Panc1 (cell line): Measurements from ENCODE around the gene TEDC1. TPM values are rescaled to one million over a fixed set of nuclear protein-coding genes. Genes with fewer than 3 reads are reported as not detected.

ENCODE experiments used
- ATAC-seq: fragments of 200-7000 bp; cut with Tn5 transposase; 2 replicates; pipeline ENCODE4 v1.9.1; 2020; ENCODE audit warnings: mild to moderate bottlenecking, moderate library complexity
- BruUV-seq: library from RNA; stranded (reverse); fragments of 400-500 nt; replicated peaks from 2 replicates; lab custom pipeline; 2021; lab: Mats Ljungman, UMichigan
- CTCF ChIA-PET: fragments of 300-600 bp; sonication (Branson Sonifier 250); formaldehyde crosslinking; loops from one replicate; lab custom pipeline; 2022; ENCODE audit warnings: antibody characterized with exemption; lab: Charles Lee
- POLR2A ChIA-PET: fragments of 300-600 bp; sonication (Branson Sonifier 250); formaldehyde crosslinking; loops from one replicate; lab custom pipeline; 2022; ENCODE audit warnings: antibody characterized with exemption; lab: Charles Lee
- DNase-seq: peaks from one replicate; pipeline ENCODE4 v3.0.0-alpha.2; 2010; ENCODE audit warnings: low read depth, low spot score
- H3K27ac ChIP-seq: 2 replicates; pipeline ENCODE4 v1.5.1; 2011; ENCODE audit warnings: mild to moderate bottlenecking, low read length, inconsistent platforms
- H3K27me3 ChIP-seq: fragments of 200-500 bp; sonication (Bioruptor generic); 2 replicates; pipeline ENCODE4 v1.6.0; 2014; ENCODE audit warnings: low read length, inconsistent platforms; ENCODE audit not compliant: control insufficient read depth, insufficient read depth
- H3K36me3 ChIP-seq: fragments of 200-500 bp; sonication (Bioruptor generic); 2 replicates; pipeline ENCODE4 v1.5.1; 2014; ENCODE audit warnings: inconsistent platforms, mild to moderate bottlenecking, low read length, moderate library complexity; ENCODE audit not compliant: control insufficient read depth, insufficient read depth
- H3K4me1 ChIP-seq: 2 replicates; pipeline ENCODE4 v1.5.1; 2011; ENCODE audit warnings: inconsistent platforms, mild to moderate bottlenecking, low read length, moderate library complexity; ENCODE audit not compliant: control insufficient read depth, insufficient read depth
- H3K4me3 ChIP-seq, 2 experiments: 2 replicates each; pipeline ENCODE4 v1.5.1; 2011 to 2012; ENCODE audit warnings: low read depth in 2 of 2, low read length in 2 of 2, mild to moderate bottlenecking in 2 of 2, inconsistent platforms in 1 of 2, moderate library complexity in 1 of 2
- H3K9me3 ChIP-seq: fragments of 200-500 bp; sonication (Bioruptor generic); 2 replicates; pipeline ENCODE4 v1.5.1; 2014; ENCODE audit warnings: low read depth, mild to moderate bottlenecking, inconsistent platforms, low read length, moderate library complexity; ENCODE audit not compliant: control insufficient read depth, insufficient read depth
- POLR2AphosphoS5 ChIP-seq: IDR thresholded peaks from 2 replicates; pipeline ENCODE4 v1.6.1; 2012; ENCODE audit warnings: mild to moderate bottlenecking, low read depth, low read length, moderate library complexity
- SIN3A ChIP-seq: IDR thresholded peaks from 2 replicates; pipeline ENCODE4 v1.6.1; 2012; ENCODE audit warnings: low read depth, mild to moderate bottlenecking, low read length, moderate library complexity, borderline replicate concordance; ENCODE audit not compliant: insufficient read depth
- TCF7L2 ChIP-seq: IDR thresholded peaks from 2 replicates; pipeline ENCODE4 v1.6.1; 2011; ENCODE audit warnings: mild to moderate bottlenecking, low read depth, low read length, inconsistent platforms
- in situ Hi-C: cut with HindIII; loops from 2 replicates; pipeline ENCODE4 v1.10.0; 2016; ENCODE audit warnings: low sequenced_read_pairs, low pct_unique_long_range_greater_than_20kb
- intact Hi-C: fragments of 100-400 bp; cut with micrococcal nuclease; formaldehyde crosslinking; loops from one replicate; pipeline ENCODE4 v1.10.0; 2022; ENCODE audit not compliant: unreplicated experiment
- total RNA-seq: library from RNA; stranded (reverse); gene quantifications from one replicate; pipeline ENCODE4 v1.2.1, GENCODE V29; 2021; ENCODE audit not compliant: unreplicated experiment
- TF ChIP-seq, protein P1 (sequence below), 2 experiments: IDR thresholded peaks; 2 replicates each; pipeline ENCODE4 v1.6.1; 2011 to 2012; ENCODE audit warnings: low read depth in 2 of 2, control low read depth in 1 of 2, low read length in 1 of 2, mild to moderate bottlenecking in 1 of 2, moderate library complexity in 1 of 2; ENCODE audit not compliant: insufficient read depth in 1 of 2
- TF ChIP-seq, protein P2 (sequence below): fragments of 450-650 bp; IDR thresholded peaks from 2 replicates; pipeline ENCODE4 v1.5.1; 2017; ENCODE audit warnings: mild to moderate bottlenecking

Gene TEDC1
- total RNA-seq, 1 experiment from 2014 or later, result 47.8 TPM

DNA sequence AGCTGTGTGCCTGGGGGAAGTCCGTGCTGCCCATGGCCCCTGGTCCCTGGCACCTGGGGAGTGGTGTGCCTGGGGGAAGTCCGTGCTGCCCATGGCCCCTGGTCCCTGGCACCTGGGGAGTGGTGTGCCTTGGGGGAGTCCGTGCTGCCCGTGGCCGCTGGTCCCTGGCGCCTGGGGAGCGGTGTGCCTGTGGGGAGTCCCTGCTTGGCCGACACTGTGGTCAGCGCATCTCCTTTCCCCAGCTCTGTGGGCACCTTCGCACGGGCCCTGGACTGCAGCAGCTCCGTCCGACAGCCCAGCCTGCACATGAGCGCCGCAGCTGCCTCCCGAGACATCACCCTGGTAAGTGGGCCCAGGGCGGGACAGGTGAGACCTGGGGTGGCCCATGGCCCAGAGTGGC lies 30.9 kb upstream of the TEDC1 start:
- Histone ChIP-seq H3K4me1 (no peaks in the 10 kb centered on the region; the same call in 1 of the 2 replicates), H3K27me3 (no peaks in the 10 kb centered on the region), H3K36me3 (no peaks in the 10 kb centered on the region), H3K9me3 (no peaks in the 10 kb centered on the region), H3K4me3 (no peak overlapping the region), H3K27ac (no peak overlapping the region)
- no TSS peak for BruUV-seq
- TF ChIP-seq, protein P1, sequence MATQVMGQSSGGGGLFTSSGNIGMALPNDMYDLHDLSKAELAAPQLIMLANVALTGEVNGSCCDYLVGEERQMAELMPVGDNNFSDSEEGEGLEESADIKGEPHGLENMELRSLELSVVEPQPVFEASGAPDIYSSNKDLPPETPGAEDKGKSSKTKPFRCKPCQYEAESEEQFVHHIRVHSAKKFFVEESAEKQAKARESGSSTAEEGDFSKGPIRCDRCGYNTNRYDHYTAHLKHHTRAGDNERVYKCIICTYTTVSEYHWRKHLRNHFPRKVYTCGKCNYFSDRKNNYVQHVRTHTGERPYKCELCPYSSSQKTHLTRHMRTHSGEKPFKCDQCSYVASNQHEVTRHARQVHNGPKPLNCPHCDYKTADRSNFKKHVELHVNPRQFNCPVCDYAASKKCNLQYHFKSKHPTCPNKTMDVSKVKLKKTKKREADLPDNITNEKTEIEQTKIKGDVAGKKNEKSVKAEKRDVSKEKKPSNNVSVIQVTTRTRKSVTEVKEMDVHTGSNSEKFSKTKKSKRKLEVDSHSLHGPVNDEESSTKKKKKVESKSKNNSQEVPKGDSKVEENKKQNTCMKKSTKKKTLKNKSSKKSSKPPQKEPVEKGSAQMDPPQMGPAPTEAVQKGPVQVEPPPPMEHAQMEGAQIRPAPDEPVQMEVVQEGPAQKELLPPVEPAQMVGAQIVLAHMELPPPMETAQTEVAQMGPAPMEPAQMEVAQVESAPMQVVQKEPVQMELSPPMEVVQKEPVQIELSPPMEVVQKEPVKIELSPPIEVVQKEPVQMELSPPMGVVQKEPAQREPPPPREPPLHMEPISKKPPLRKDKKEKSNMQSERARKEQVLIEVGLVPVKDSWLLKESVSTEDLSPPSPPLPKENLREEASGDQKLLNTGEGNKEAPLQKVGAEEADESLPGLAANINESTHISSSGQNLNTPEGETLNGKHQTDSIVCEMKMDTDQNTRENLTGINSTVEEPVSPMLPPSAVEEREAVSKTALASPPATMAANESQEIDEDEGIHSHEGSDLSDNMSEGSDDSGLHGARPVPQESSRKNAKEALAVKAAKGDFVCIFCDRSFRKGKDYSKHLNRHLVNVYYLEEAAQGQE (IDR thresholded peaks at IDR 0.05; ENCODE audit: insufficient read depth in 1 of 2, low read depth in 2 of 2, low read length in 1 of 2), result no peak
- TF ChIP-seq SIN3A, result no peak
- no peak for TF ChIP-seq TCF7L2
- TF ChIP-seq, protein P2, sequence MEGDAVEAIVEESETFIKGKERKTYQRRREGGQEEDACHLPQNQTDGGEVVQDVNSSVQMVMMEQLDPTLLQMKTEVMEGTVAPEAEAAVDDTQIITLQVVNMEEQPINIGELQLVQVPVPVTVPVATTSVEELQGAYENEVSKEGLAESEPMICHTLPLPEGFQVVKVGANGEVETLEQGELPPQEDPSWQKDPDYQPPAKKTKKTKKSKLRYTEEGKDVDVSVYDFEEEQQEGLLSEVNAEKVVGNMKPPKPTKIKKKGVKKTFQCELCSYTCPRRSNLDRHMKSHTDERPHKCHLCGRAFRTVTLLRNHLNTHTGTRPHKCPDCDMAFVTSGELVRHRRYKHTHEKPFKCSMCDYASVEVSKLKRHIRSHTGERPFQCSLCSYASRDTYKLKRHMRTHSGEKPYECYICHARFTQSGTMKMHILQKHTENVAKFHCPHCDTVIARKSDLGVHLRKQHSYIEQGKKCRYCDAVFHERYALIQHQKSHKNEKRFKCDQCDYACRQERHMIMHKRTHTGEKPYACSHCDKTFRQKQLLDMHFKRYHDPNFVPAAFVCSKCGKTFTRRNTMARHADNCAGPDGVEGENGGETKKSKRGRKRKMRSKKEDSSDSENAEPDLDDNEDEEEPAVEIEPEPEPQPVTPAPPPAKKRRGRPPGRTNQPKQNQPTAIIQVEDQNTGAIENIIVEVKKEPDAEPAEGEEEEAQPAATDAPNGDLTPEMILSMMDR, result no peak
- TF ChIP-seq POLR2AphosphoS5, result no peak
- CTCF ChIA-PET, result no interaction called here
- intact Hi-C loops (no loop called here), in situ Hi-C loops (no loop called here)
- no peak for ATAC-seq
- DNase-seq, result no peak
- POLR2A ChIA-PET, result no interaction called here

DNA sequence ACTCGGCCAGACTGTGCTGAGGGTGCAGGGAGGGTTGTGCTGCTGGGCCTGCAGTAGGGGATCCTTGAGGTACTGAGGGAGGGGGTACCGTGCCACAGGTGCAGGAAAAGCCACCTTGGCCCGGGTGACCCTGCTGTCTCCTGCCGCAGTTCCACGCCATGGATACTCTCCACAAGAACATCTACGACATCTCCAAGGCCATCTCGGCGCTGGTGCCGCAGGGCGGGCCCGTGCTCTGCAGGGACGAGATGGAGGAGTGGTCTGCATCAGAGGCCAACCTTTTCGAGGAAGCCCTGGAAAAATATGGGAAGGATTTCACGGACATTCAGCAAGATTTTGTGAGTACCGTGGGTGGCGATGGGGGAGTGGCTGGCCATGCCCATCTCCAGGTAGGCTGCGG lies 30.4 kb upstream of the TEDC1 start:
- intact Hi-C loops (no loop called here), in situ Hi-C loops (no loop called here)
- ChIA-PET POLR2A (no interaction called here), CTCF (no interaction called here)
- ATAC-seq (no peak), DNase-seq (no peak)
- Histone ChIP-seq H3K9me3 (no peaks in the 10 kb centered on the region), H3K27me3 (no peaks in the 10 kb centered on the region), H3K36me3 (no peaks in the 10 kb centered on the region), H3K27ac (no peak overlapping the region), H3K4me1 (no peaks in the 10 kb centered on the region; the same call in 1 of the 2 replicates), H3K4me3 (no peak overlapping the region)
- TF ChIP-seq, protein P2, result no peak
- TF ChIP-seq SIN3A (no peak), TCF7L2 (no peak), POLR2AphosphoS5 (no peak)
- BruUV-seq, result no TSS peak
